Measurements from ENCODE around the gene ARL8B.
"Not testable (repeated sequence)": the region's sequence is repeated elsewhere in the genome, so short reads cannot be mapped to it uniquely, and the experiment has no call there.

The ARL8B gene

DNA sequence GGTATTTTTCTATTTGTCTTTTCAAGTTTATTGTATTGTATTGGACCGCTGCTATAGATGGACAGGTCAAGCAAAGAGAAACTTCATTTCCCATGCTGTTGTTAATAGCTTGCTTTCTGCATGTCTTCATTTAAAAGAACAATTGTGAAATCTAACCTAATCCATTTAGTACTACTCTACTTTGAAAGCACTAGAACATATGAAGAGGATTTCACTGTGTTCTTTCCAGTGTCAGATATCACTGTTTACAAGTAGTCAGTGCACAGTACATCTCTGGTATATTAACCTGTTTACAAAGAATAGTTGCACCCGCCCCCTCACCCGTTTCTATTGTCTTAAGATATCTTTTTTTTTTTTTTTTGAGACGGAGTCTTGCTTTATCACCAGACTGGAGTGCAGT, 43.6 kb downstream of the ARL8B start:
- Histone ChIP-seq H3K36me3 (ENCODE audit: insufficient read depth, low read length) (no peaks in the 10 kb centered on the region), H3K9me3 (ENCODE audit: low read depth, low read length) (no peaks in the 10 kb centered on the region), H3K4me3 (no peak overlapping the region), H3K9ac (ENCODE audit: insufficient read length) (no peak overlapping the region), H3K27ac (no peak overlapping the region)
- no peak for TF ChIP-seq POLR2AphosphoS5 (IDR thresholded peaks at IDR 0.05; ENCODE audit: borderline replicate concordance, low read depth, low read length)
- no peak for TF ChIP-seq EZH2 (IDR thresholded peaks at IDR 0.05)
- TF ChIP-seq FOXP2 (optimal IDR thresholded peaks at IDR 0.05; ENCODE audit: control extremely low read depth, extremely low read length, insufficient read depth), result no peak
- DNase-seq (ENCODE audit: low read depth, low spot score), result no peak

DNA sequence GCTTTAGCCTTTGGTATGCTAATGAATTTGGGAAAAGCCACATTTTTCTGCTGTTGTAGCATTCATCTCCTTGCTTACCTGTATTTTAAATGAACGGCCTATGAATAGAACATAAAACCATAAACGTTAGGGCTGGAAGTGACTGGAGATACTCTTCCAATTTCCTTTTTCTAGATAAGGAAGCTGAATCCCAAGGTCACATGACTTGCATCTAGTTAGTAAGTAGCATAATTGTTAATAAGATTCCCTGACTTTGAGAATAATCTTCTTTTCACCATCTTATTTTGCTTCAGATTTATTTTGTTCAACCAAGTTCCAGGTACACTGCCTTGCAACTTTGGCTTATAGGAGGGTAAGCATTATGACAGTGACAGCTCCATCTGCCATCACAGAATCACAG, 44.8 kb downstream of the ARL8B start:
- Histone ChIP-seq H3K27ac (no peak overlapping the region), H3K4me3 (no peak overlapping the region), H3K36me3 (ENCODE audit: insufficient read depth, low read length) (no peaks in the 10 kb centered on the region), H3K9ac (ENCODE audit: insufficient read length) (no peak overlapping the region), H3K9me3 (ENCODE audit: low read depth, low read length) (no peaks in the 10 kb centered on the region)
- no peak for TF ChIP-seq FOXP2 (optimal IDR thresholded peaks at IDR 0.05; ENCODE audit: control extremely low read depth, extremely low read length, insufficient read depth)
- no peak for TF ChIP-seq POLR2AphosphoS5 (IDR thresholded peaks at IDR 0.05; ENCODE audit: borderline replicate concordance, low read depth, low read length)
- TF ChIP-seq EZH2 (IDR thresholded peaks at IDR 0.05), result no peak
- DNase-seq (ENCODE audit: low read depth, low spot score), result no peak

DNA sequence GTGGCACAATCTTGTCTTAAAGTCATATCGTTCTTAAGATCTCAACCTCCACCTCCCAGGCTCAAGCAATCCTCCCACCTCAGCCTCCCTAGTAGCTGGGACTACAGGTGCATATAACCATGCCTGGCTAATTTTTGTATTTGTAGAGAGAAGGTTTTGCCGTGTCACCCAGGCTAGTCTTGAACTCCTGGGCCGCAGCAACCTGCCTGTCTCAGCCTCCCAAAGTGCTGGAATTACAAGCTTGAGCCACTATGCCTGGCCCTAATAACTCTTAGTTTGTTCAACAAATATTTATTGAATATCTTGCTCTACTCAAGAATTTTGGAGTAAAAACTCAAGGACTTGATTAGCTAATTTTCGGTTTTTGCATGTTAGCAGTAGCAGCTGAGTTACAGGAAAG, 46.0 kb downstream of the ARL8B start:
- H3K9ac ChIP-seq (ENCODE audit: insufficient read length), result no peak overlapping the region
- H3K4me3 ChIP-seq, result no peak overlapping the region
- no peak overlapping the region for H3K27ac ChIP-seq
- no peak for TF ChIP-seq POLR2AphosphoS5 (IDR thresholded peaks at IDR 0.05; ENCODE audit: borderline replicate concordance, low read depth, low read length)
- no peak for TF ChIP-seq FOXP2 (optimal IDR thresholded peaks at IDR 0.05; ENCODE audit: control extremely low read depth, extremely low read length, insufficient read depth)
- no peak for TF ChIP-seq EZH2 (IDR thresholded peaks at IDR 0.05)
- DNase-seq (ENCODE audit: low read depth, low spot score), result no peak
- H3K9me3 ChIP-seq (ENCODE audit: low read depth, low read length), result no peaks in the 10 kb centered on the region
- peaks cover 3% of the 10 kb centered on the region; the same call in 1 of the 2 replicates for H3K36me3 ChIP-seq (ENCODE audit: insufficient read depth, low read length)

DNA sequence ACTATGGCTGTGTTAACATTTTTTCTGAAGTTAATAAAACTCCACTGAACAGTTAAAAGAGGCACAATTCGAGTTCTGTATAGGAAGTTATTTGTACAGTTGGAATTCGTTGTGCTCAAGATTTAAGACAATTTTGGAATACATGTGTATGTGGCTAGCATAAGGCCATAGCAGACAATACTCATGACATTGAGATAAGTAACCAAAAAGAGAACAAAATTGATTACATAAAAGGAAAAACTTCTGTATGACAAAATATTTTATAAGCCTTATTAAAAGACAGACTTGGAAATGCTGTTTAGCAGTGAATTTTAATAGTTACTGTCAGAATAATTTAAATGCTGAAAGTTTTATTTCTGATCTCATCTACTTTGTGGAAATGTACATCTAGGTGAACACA, 47.7 kb downstream of the ARL8B start:
- Histone ChIP-seq H3K27ac (no peak overlapping the region), H3K9ac (ENCODE audit: insufficient read length) (no peak overlapping the region), H3K4me3 (no peak overlapping the region), H3K36me3 (ENCODE audit: insufficient read depth, low read length) (peaks cover 6% of the 10 kb centered on the region; the same call in 1 of the 2 replicates), H3K9me3 (ENCODE audit: low read depth, low read length) (no peaks in the 10 kb centered on the region)
- no peak for TF ChIP-seq FOXP2 (optimal IDR thresholded peaks at IDR 0.05; ENCODE audit: control extremely low read depth, extremely low read length, insufficient read depth)
- no peak for TF ChIP-seq EZH2 (IDR thresholded peaks at IDR 0.05)
- no peak for TF ChIP-seq POLR2AphosphoS5 (IDR thresholded peaks at IDR 0.05; ENCODE audit: borderline replicate concordance, low read depth, low read length)
- no peak for DNase-seq (ENCODE audit: low read depth, low spot score)

DNA sequence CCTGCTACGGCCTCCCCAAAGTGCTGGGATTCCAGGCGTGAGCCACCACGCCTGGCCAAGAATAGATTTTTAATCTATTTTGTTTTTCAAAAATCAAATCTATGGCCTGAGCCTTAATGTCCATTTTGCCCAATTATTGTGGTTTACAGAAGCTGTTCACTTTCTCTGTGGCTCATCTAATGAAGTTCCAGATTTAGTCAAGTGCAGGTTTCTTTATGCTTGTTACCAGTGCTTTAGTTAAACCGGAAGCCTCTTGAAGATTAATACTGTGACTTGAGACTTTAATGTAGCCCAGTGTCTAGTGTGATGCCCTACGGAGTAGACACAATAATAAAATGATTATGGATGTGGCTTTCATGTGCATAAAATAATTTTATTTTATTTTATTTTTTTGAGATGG, 48.9 kb downstream of the ARL8B start:
- peaks cover 8% of the 10 kb centered on the region; the same call in 1 of the 2 replicates for H3K36me3 ChIP-seq (ENCODE audit: insufficient read depth, low read length)
- no peak overlapping the region for H3K9ac ChIP-seq (ENCODE audit: insufficient read length)
- no peak overlapping the region for H3K27ac ChIP-seq
- no peak for DNase-seq (ENCODE audit: low read depth, low spot score)
- no peaks in the 10 kb centered on the region for H3K9me3 ChIP-seq (ENCODE audit: low read depth, low read length)
- no peak overlapping the region for H3K4me3 ChIP-seq
- TF ChIP-seq POLR2AphosphoS5 (IDR thresholded peaks at IDR 0.05; ENCODE audit: borderline replicate concordance, low read depth, low read length) (no peak), EZH2 (IDR thresholded peaks at IDR 0.05) (no peak), FOXP2 (optimal IDR thresholded peaks at IDR 0.05; ENCODE audit: control extremely low read depth, extremely low read length, insufficient read depth) (no peak)

DNA sequence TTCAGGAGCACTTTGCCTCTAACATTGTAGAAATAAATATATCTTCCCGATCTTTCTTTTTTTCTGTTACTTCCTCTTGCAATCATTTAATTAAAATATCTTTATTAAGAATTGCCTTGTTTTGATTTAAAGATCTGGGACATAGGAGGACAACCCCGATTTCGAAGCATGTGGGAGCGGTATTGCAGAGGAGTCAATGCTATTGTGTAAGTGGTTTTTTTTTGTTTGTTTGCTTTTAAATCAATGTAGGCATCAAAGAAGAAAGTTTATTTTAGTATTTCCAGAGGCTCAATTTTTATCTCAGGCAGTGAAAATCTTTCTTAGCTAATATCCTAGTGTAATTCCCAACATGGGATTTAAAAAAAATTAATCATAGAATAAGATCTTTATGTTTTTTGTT, 49.9 kb downstream of the ARL8B start:
- Histone ChIP-seq H3K36me3 (ENCODE audit: insufficient read depth, low read length) (peaks cover 8% of the 10 kb centered on the region; the same call in 1 of the 2 replicates), H3K4me3 (no peak overlapping the region), H3K9ac (ENCODE audit: insufficient read length) (no peak overlapping the region), H3K9me3 (ENCODE audit: low read depth, low read length) (no peaks in the 10 kb centered on the region), H3K27ac (no peak overlapping the region)
- no peak for DNase-seq (ENCODE audit: low read depth, low spot score)
- TF ChIP-seq POLR2AphosphoS5 (IDR thresholded peaks at IDR 0.05; ENCODE audit: borderline replicate concordance, low read depth, low read length) (no peak), EZH2 (IDR thresholded peaks at IDR 0.05) (no peak), FOXP2 (optimal IDR thresholded peaks at IDR 0.05; ENCODE audit: control extremely low read depth, extremely low read length, insufficient read depth) (no peak)

DNA sequence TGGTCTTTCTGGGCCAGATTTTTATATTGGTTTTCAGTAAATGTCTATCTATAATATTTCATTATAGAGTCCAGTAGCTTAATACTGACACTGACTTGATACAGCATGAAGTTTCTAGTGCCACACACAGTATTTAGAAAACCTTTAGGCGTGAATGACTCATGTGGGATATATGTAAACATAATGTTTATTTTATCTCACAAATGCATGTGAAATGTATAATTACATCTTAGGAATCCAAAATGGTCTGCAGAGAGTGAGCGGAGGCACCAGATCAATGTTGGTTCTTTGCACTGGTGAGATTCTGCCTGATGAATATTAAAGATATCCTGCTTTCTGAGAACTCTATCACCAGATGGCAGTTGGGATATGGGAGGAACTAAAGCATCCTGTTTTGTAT, 56.9 kb downstream of the ARL8B start:
- not testable (repeated sequence) for H3K27ac ChIP-seq; H3K9me3 ChIP-seq (ENCODE audit: low read depth, low read length); H3K9ac ChIP-seq (ENCODE audit: insufficient read length); DNase-seq (ENCODE audit: low read depth, low spot score); H3K4me3 ChIP-seq
- peaks cover 11% of the 10 kb centered on the region; the same call in 1 of the 2 replicates for H3K36me3 ChIP-seq (ENCODE audit: insufficient read depth, low read length)

DNA sequence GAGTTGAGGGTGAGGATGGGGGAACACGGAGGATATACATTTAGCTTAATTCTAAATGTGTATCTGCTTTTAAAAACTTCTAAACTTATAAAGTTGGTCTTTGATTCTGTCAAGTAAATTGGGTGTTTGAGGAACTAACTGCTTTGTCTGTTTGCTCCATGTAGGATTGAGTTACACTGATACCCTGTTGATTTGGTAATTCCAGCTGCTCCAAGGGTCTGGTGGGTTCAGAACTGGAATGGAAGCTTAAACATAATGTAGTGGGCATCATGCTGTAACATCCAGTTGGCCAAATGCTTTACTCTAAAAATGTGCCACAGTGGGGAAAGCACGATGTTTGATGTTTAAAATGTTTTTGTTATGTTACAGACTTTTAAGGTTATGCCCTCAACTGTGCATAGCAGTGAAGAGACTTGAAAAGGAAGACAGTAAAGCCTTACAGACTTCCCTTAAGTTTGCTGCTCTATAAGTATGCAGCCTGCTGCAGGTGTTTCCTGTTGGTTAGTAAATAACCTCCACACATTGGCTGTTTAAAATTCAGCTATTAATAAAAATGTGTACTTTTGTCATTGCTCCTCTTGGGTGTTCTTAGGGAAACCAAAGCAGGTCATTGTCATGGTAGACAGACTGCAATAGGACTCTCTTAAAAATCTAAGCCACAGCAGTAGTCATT, 59.5 kb downstream of the ARL8B start:
- TF ChIP-seq EZH2 (IDR thresholded peaks at IDR 0.05), result no peak
- TF ChIP-seq FOXP2 (optimal IDR thresholded peaks at IDR 0.05; ENCODE audit: control extremely low read depth, extremely low read length, insufficient read depth), result no peak
- no peak for TF ChIP-seq POLR2AphosphoS5 (IDR thresholded peaks at IDR 0.05; ENCODE audit: borderline replicate concordance, low read depth, low read length)
- no peaks in the 10 kb centered on the region for H3K9me3 ChIP-seq (ENCODE audit: low read depth, low read length)
- H3K9ac ChIP-seq (ENCODE audit: insufficient read length), result no peak overlapping the region
- H3K36me3 ChIP-seq (ENCODE audit: insufficient read depth, low read length), result peaks cover 6% of the 10 kb centered on the region; the same call in 1 of the 2 replicates
- H3K4me3 ChIP-seq, result no peak overlapping the region
- no peak overlapping the region for H3K27ac ChIP-seq
- no peak for DNase-seq (ENCODE audit: low read depth, low spot score)

DNA sequence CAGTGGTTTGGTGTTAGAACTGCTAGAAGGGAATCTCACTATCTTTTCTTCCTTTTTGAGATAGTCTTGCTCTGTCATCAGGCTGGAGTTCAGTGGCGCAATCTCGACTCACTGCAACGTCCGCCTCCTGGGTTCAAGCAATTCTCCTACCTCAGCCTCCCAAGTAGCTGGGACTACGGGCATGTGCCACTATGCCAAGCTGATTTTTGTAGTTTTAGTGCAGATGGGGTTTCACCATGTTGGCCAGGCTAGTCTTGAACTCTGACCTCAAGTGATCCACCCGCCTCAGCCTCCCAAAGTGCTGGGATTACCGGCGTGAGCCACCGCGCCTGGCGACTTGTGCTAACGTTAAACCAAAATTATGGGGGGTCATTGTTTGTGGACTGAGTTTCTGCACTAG, 61.6 kb downstream of the ARL8B start:
- not testable (repeated sequence) for DNase-seq (ENCODE audit: low read depth, low spot score); H3K27ac ChIP-seq; H3K9me3 ChIP-seq (ENCODE audit: low read depth, low read length); H3K9ac ChIP-seq (ENCODE audit: insufficient read length); H3K4me3 ChIP-seq; H3K36me3 ChIP-seq (ENCODE audit: insufficient read depth, low read length)

Data from SK-N-MC (cell line).